H1 (cell line): ENCODE data around the gene RTN4IP1. TPM values are rescaled to one million over a fixed set of nuclear protein-coding genes. Genes with fewer than 3 reads are reported as not detected.

Experiments
- CTCF ChIA-PET: fragments of 300-600 bp; sonication (Branson Sonifier 250); formaldehyde crosslinking; loops from one replicate; lab custom pipeline; 2021; ENCODE audit not compliant: partially characterized antibody; lab: Charles Lee
- POLR2A ChIA-PET: fragments of 300-600 bp; sonication (Branson Sonifier 250); formaldehyde crosslinking; loops from one replicate; lab custom pipeline; 2021; ENCODE audit warnings: inconsistent platforms; ENCODE audit not compliant: partially characterized antibody; lab: Charles Lee
- DNase-seq, 2 experiments: peaks; one replicate each; pipeline versions ENCODE4 v3.0.0 to v3.0.0-alpha.2; 2010 to 2022; ENCODE audit warnings: low spot score in 2 of 2, low read depth in 1 of 2, mixed read lengths in 1 of 2
- FAIRE-seq: peaks from 2 replicates; lab custom pipeline; 2011; peaks lifted over from hg19 to GRCh38; lab: Jason Lieb, UNC
- H2AFZ ChIP-seq: 2 replicates; pipeline ENCODE4 v1.8.1; 2012; ENCODE audit warnings: low read length, inconsistent platforms
- H2AK5ac ChIP-seq: 2 replicates; pipeline ENCODE4 v1.6.1; 2013; ENCODE audit warnings: low read depth, low read length
- H2BK120ac ChIP-seq: replicated peaks from 2 replicates; pipeline ENCODE3; 2013; ENCODE audit warnings: low read depth, low read length, inconsistent platforms
- H2BK12ac ChIP-seq: 2 replicates; pipeline ENCODE4 v1.6.1; 2013; ENCODE audit warnings: low read depth, low read length
- H2BK15ac ChIP-seq: 2 replicates; pipeline ENCODE4 v1.6.1; 2013; ENCODE audit warnings: low read length
- H2BK20ac ChIP-seq: 2 replicates; pipeline ENCODE4 v1.6.1; 2013; ENCODE audit warnings: low read length
- H2BK5ac ChIP-seq: 2 replicates; pipeline ENCODE4 v1.6.1; 2013; ENCODE audit warnings: low read depth, low read length
- H3K14ac ChIP-seq: 2 replicates; pipeline ENCODE4 v1.6.1; 2013; ENCODE audit warnings: inconsistent platforms; ENCODE audit not compliant: insufficient read length
- H3K18ac ChIP-seq: 2 replicates; pipeline ENCODE4 v1.6.1; 2013; ENCODE audit warnings: low read length; ENCODE audit errors: extremely low read depth
- H3K23ac ChIP-seq: 2 replicates; pipeline ENCODE4 v1.6.1; 2013; ENCODE audit warnings: inconsistent platforms; ENCODE audit not compliant: insufficient read length
- H3K23me2 ChIP-seq: 2 replicates; pipeline ENCODE4 v1.6.1; 2013; ENCODE audit warnings: low read depth, low read length
- H3K27ac ChIP-seq: 2 replicates; pipeline ENCODE4 v1.6.1; 2011; ENCODE audit warnings: low read depth, low read length, inconsistent platforms
- H3K27me3 ChIP-seq, 4 experiments: replicated peaks in 1 of 4; 1 replicate in 1 of 4; 2 replicates in 3 of 4; pipeline versions ENCODE4 v1.6.1 to v1.8.1; 2011 to 2013; ENCODE audit warnings: low read length in 3 of 4, mild to moderate bottlenecking in 3 of 4, inconsistent platforms in 2 of 4, mixed read lengths in 2 of 4, moderate library complexity in 1 of 4; ENCODE audit not compliant: control insufficient read depth in 3 of 4, insufficient read depth in 3 of 4; ENCODE audit errors: extremely low read depth in 1 of 4
- H3K36me3 ChIP-seq, 4 experiments: 2 replicates each; pipeline versions ENCODE4 v1.6.1 to v1.8.1; 2011 to 2013; ENCODE audit warnings: mild to moderate bottlenecking in 4 of 4, low read length in 3 of 4, moderate library complexity in 2 of 4, control low read depth in 1 of 4, inconsistent platforms in 1 of 4; ENCODE audit not compliant: insufficient read depth in 4 of 4, control insufficient read depth in 2 of 4
- H3K4ac ChIP-seq: replicated peaks from 2 replicates; pipeline ENCODE3; 2013; ENCODE audit warnings: low read length, low read depth, mixed read lengths, inconsistent platforms; ENCODE audit not compliant: insufficient read length
- H3K4me1 ChIP-seq, 4 experiments: replicated peaks in 1 of 4; 1 replicate in 1 of 4; 2 replicates in 3 of 4; pipeline versions ENCODE4 v1.6.1 to v1.8.1; 2011 to 2013; ENCODE audit warnings: low read length in 3 of 4, inconsistent platforms in 2 of 4, mixed read lengths in 1 of 4; ENCODE audit not compliant: insufficient read depth in 4 of 4, control insufficient read depth in 3 of 4
- H3K4me2 ChIP-seq, 2 experiments: 2 replicates each; pipeline versions ENCODE4 v1.6.1 to v1.8.1; 2011 to 2013; ENCODE audit warnings: low read depth in 2 of 2, low read length in 2 of 2, control low read depth in 1 of 2, inconsistent platforms in 1 of 2, mild to moderate bottlenecking in 1 of 2; ENCODE audit not compliant: insufficient read depth in 1 of 2
- H3K4me3 ChIP-seq, 4 experiments: fragments of 200-600, 300-600 bp in 1 of 4; sonication (generic), shearing (Covaris generic), sonication (Bioruptor Twin) in 1 of 4; 2 replicates each; pipeline versions ENCODE4 v1.5.1 to v1.8.1; 2011 to 2016; ENCODE audit warnings: low read length in 4 of 4, low read depth in 3 of 4, control low read depth in 2 of 4, inconsistent platforms in 2 of 4, mild to moderate bottlenecking in 2 of 4, mixed read lengths in 1 of 4, moderate library complexity in 1 of 4; ENCODE audit not compliant: insufficient read depth in 2 of 4; ENCODE audit errors: extremely low read depth in 1 of 4
- H3K56ac ChIP-seq: replicated peaks from 2 replicates; pipeline ENCODE3; 2013; ENCODE audit warnings: low read depth, mild to moderate bottlenecking, mixed read lengths, low read length, inconsistent platforms; ENCODE audit not compliant: insufficient read length
- H3K79me1 ChIP-seq: 2 replicates; pipeline ENCODE4 v1.6.1; 2013; ENCODE audit warnings: low read depth, low read length, control low read depth
- H3K79me2 ChIP-seq, 2 experiments: 2 replicates each; pipeline versions ENCODE4 v1.6.1 to v1.8.1; 2012 to 2013; ENCODE audit warnings: low read length in 2 of 2, mild to moderate bottlenecking in 2 of 2, inconsistent platforms in 1 of 2; ENCODE audit not compliant: insufficient read depth in 2 of 2, control insufficient read depth in 1 of 2
- H3K9ac ChIP-seq, 4 experiments: replicated peaks in 1 of 4; 1 replicate in 1 of 4; 2 replicates in 3 of 4; pipeline versions ENCODE4 v1.6.1 to v1.8.1; 2011 to 2013; ENCODE audit warnings: low read depth in 3 of 4, low read length in 3 of 4, control low read depth in 2 of 4, mild to moderate bottlenecking in 2 of 4, moderate library complexity in 2 of 4, inconsistent platforms in 1 of 4; ENCODE audit errors: extremely low read depth in 1 of 4
- H3K9me3 ChIP-seq, 2 experiments: 2 replicates each; pipeline versions ENCODE4 v1.6.1 to v1.8.1; 2012 to 2013; ENCODE audit warnings: mild to moderate bottlenecking in 2 of 2, moderate library complexity in 2 of 2, control low read depth in 1 of 2, inconsistent platforms in 1 of 2, low read depth in 1 of 2, low read length in 1 of 2, mixed read lengths in 1 of 2; ENCODE audit not compliant: insufficient read depth in 2 of 2
- H4K20me1 ChIP-seq, 2 experiments: replicated peaks in 1 of 2; 2 replicates each; pipeline versions ENCODE3 to v1.8.1; 2011 to 2013; ENCODE audit warnings: inconsistent platforms in 2 of 2, low read length in 2 of 2, mild to moderate bottlenecking in 1 of 2; ENCODE audit not compliant: insufficient read depth in 2 of 2, control insufficient read depth in 1 of 2
- H4K5ac ChIP-seq: 2 replicates; pipeline ENCODE4 v1.6.1; 2013; ENCODE audit warnings: low read length, low read depth, mixed read lengths, inconsistent platforms; ENCODE audit not compliant: insufficient read length
- H4K8ac ChIP-seq: 2 replicates; pipeline ENCODE4 v1.8.0; 2013; ENCODE audit warnings: mild to moderate bottlenecking, moderate library complexity, low read length, inconsistent platforms; ENCODE audit not compliant: insufficient read depth; ENCODE audit errors: extremely low read depth
- H4K91ac ChIP-seq: replicated peaks from 2 replicates; pipeline ENCODE3; 2013; ENCODE audit warnings: low read length, mixed read lengths, inconsistent platforms; ENCODE audit not compliant: insufficient read length
- ATF3 ChIP-seq: IDR thresholded peaks from 2 replicates; pipeline ENCODE4 v1.6.1; 2011; ENCODE audit warnings: low read depth, mild to moderate bottlenecking, low read length; ENCODE audit not compliant: insufficient read depth
- CBX5 ChIP-seq: fragments of 300-800, 300-1000 bp; sonication (generic); IDR thresholded peaks from 2 replicates; pipeline ENCODE4 v1.7.1; 2016; ENCODE audit warnings: antibody characterized with exemption, low read length, low read depth
- CBX8 ChIP-seq: fragments of 300-800, 300-1000 bp; sonication (generic); IDR thresholded peaks from 2 replicates; pipeline ENCODE4 v1.7.1; 2016; ENCODE audit warnings: low read depth, low read length, borderline replicate concordance
- EP300 ChIP-seq, 2 experiments: IDR thresholded peaks; 1 replicate in 1 of 2; 2 replicates in 1 of 2; pipeline ENCODE4 v1.6.1; 2011 to 2012; ENCODE audit warnings: low read depth in 2 of 2, low read length in 2 of 2, mild to moderate bottlenecking in 2 of 2, borderline replicate concordance in 1 of 2, inconsistent platforms in 1 of 2, moderate library complexity in 1 of 2
- HDAC6 ChIP-seq: IDR thresholded peaks from one replicate; pipeline ENCODE4 v1.7.1; 2012; ENCODE audit warnings: low read depth, mild to moderate bottlenecking, inconsistent platforms, low read length, moderate library complexity
- NRF1 ChIP-seq: IDR thresholded peaks from 2 replicates; pipeline ENCODE4 v1.6.1; 2011; ENCODE audit warnings: mild to moderate bottlenecking, low read depth, low read length, improper control_type of control experiment
- POLR2A ChIP-seq, 2 experiments: IDR thresholded peaks; 1 replicate in 1 of 2; 2 replicates in 1 of 2; pipeline ENCODE4 v1.6.1; 2011; ENCODE audit warnings: low read depth in 2 of 2, low read length in 2 of 2, mild to moderate bottlenecking in 2 of 2; ENCODE audit errors: control extremely low read depth in 1 of 2
- RAD21 ChIP-seq, 2 experiments: IDR thresholded peaks in 1 of 2; conservative IDR thresholded peaks in 1 of 2; 2 replicates each; pipeline ENCODE4 v1.6.1; 2011; ENCODE audit warnings: low read depth in 2 of 2, low read length in 2 of 2, improper control_type of control experiment in 1 of 2, inconsistent platforms in 1 of 2, mild to moderate bottlenecking in 1 of 2, moderate library complexity in 1 of 2
- SP4 ChIP-seq: IDR thresholded peaks from 2 replicates; pipeline ENCODE4 v1.6.1; 2012; ENCODE audit warnings: low read length, inconsistent platforms
- SUZ12 ChIP-seq: fragments of 200-600 bp; sonication (generic); IDR thresholded peaks from 2 replicates; pipeline ENCODE4 v1.6.1; 2012; ENCODE audit warnings: mild to moderate bottlenecking, inconsistent platforms, low read length, moderate library complexity, mixed read lengths
- TBP ChIP-seq: IDR thresholded peaks from 2 replicates; pipeline ENCODE4 v1.6.1; 2011; ENCODE audit warnings: low read depth, low read length, improper control_type of control experiment
- ZNF274 ChIP-seq: IDR thresholded peaks from 2 replicates; pipeline ENCODE4 v1.7.0; 2012; ENCODE audit warnings: low read length, borderline replicate concordance; ENCODE audit errors: extremely low read depth
- WGBS, 2 experiments: shearing (Covaris generic) in 1 of 2; methylation state at CpG; one replicate each; pipeline versions ENCODE4 v1.1.6 to v1.1.7; 2013 to 2015; ENCODE audit warnings: low lambda C conversion rate in 2 of 2, mixed read lengths in 2 of 2, inconsistent platforms in 1 of 2, low coverage in 1 of 2, missing lambda C conversion rate in 1 of 2; ENCODE audit not compliant: insufficient replicate concordance in 2 of 2, insufficient coverage in 1 of 2, insufficient read length in 1 of 2; ENCODE audit errors: extremely low coverage in 1 of 2, missing lambda C conversion rate in 1 of 2; 5-methylcytosine and 5-hydroxymethylcytosine counted together
- polyA plus RNA-seq, 7 experiments: library from polyadenylated mRNA; depleted of rRNA in 3 of 7; stranded (reverse) in 5 of 7; unstranded in 2 of 7; fragments of >200 nt in 5 of 7; fragments of 200-250 nt in 2 of 7; gene quantifications; 1 replicate in 5 of 7; 2 replicates in 1 of 7; 4 replicates in 1 of 7; pipeline versions ENCODE4 v1.2.1 to v1.2.3, GENCODE V29; 2011 to 2013; ENCODE audit warnings: missing spikeins in 2 of 7, mixed read lengths in 2 of 7
- total RNA-seq: library from RNA; stranded (reverse); fragmentation: NEBNext Ultra II Directional; extraction: Animal tissue kit (Norgen Biotek cat#: 25700); gene quantifications from 2 replicates; pipeline ENCODE4 v1.2.1, GENCODE V29; 2021

RTN4IP1 gene
- total and polyA plus RNA-seq, 2 of the 8 experiments (the other 6 are each of a cell fraction or from before 2014, with no cell fraction given), result 14.6 to 19.5 TPM

GRCh38 chr6:106614166-106614565 lies 15.1 kb downstream of the RTN4IP1 start:
- no peaks in the 10 kb centered on the region for H3K27me3 ChIP-seq
- CTCF ChIA-PET, result interaction anchor here (0.8 to 1.3 kb wide), 5 partner anchors 12 to 365 kb away, joined by 3 to 5 read pairs (median 4); no protein-coding TSS in a partner anchor
- H3K9me3 ChIP-seq, result no peaks in the 10 kb centered on the region
- no peak overlapping the region for H4K8ac ChIP-seq
- peaks cover 0 to 12% (median 5%) of the 10 kb centered on the region in 4 experiments; a peak in 2 of 8 replicates for H3K36me3 ChIP-seq
- peak overlapping the region; percentile 80 for H2BK120ac ChIP-seq
- H3K23me2 ChIP-seq, result no peaks in the 10 kb centered on the region
- WGBS, 2 experiments, result 22% methylated on average over 1 of the region's 1 CpG; no CpG with 5 or more reads in 1 of the 2 experiments
- peak overlapping the region; percentile 89; the same call in 1 of the 2 replicates for H2BK5ac ChIP-seq
- no peak overlapping the region for H3K14ac ChIP-seq
- peak overlapping the region in 2 of 4 experiments; percentile 4 to 31; a peak in 4 of 8 replicates for H3K4me3 ChIP-seq
- peak overlapping the region; percentile 57 for H4K5ac ChIP-seq
- H3K23ac ChIP-seq, result no peak overlapping the region
- peaks cover 9 to 20% (median 13%) of the 10 kb centered on the region in 4 experiments; a peak in 6 of 7 replicates for H3K4me1 ChIP-seq
- peak; percentile 63 for FAIRE-seq
- H3K27ac ChIP-seq, result peak overlapping the region; percentile 35; the same call in 1 of the 2 replicates
- no peaks in the 10 kb centered on the region for H3K79me1 ChIP-seq
- H2AFZ ChIP-seq, result no peak overlapping the region
- H3K56ac ChIP-seq, result peak overlapping the region; percentile 34
- peak overlapping the region; percentile 38; the same call in 1 of the 2 replicates for H2BK20ac ChIP-seq
- H3K4me2 ChIP-seq, result peak overlapping the region; percentile 9 to 37; a peak in 3 of 4 replicates
- H3K9ac ChIP-seq, result no peak overlapping the region; a peak in 1 of 7 replicates
- H2AK5ac ChIP-seq, result no peak overlapping the region
- no peaks in the 10 kb centered on the region for H4K20me1 ChIP-seq
- H3K79me2 ChIP-seq, result no peaks in the 10 kb centered on the region
- POLR2A ChIA-PET, result interaction anchor here (0.6 to 1.7 kb wide), 9 partner anchors 12 to 502 kb away, joined by 3 to 8 read pairs (median 4); no protein-coding TSS in a partner anchor
- H3K4ac ChIP-seq, result peak overlapping the region; percentile 63
- no peak for DNase-seq
- no peak overlapping the region for H2BK15ac ChIP-seq
- peak overlapping the region; percentile 33; the same call in 1 of the 2 replicates for H3K18ac ChIP-seq
- peak overlapping the region; percentile 21; the same call in 1 of the 2 replicates for H2BK12ac ChIP-seq
- H4K91ac ChIP-seq, result peak overlapping the region; percentile 29
- TF ChIP-seq RAD21 (IDR thresholded peaks at IDR 0.05 in 1 of 2, conservative IDR thresholded peaks at IDR 0.05 in 1 of 2; ENCODE audit: low read depth in 2 of 2, low read length in 2 of 2) (no peak), CBX5 (no peak), ATF3 (no peak), EP300 (IDR thresholded peaks at IDR 0.05; ENCODE audit: borderline replicate concordance in 1 of 2, low read depth in 2 of 2, low read length in 2 of 2) (no peak), CBX8 (no peak), NRF1 (no peak), SP4 (no peak), TBP (no peak), POLR2A (IDR thresholded peaks at IDR 0.05; ENCODE audit: control extremely low read depth in 1 of 2, low read depth in 2 of 2, low read length in 2 of 2) (no peak), HDAC6 (no peak), ZNF274 (no peak), SUZ12 (no peak)
